Psoas muscle (tissue), 8 donors: ENCODE results near the gene CBLC. TPM values are rescaled to one million over a fixed set of nuclear protein-coding genes. Genes with fewer than 3 reads are reported as not detected.

Experiments
- ATAC-seq, 4 donors: fragments of 200-7000 bp; cut with Tn5 transposase; one replicate each; pipeline ENCODE4 v1.9.1; 2020; ENCODE audit warnings: moderate library complexity in 3 of 4, mild to moderate bottlenecking in 2 of 4
- DNase-seq, 2 donors: peaks; one replicate each; pipeline ENCODE4 v3.0.0-alpha.2; 2020
- H3K27ac ChIP-seq: fragments of 200-600 bp; one replicate; pipeline ENCODE4 v1.8.0; 2022
- H3K27me3 ChIP-seq, 3 donors: fragments of 200-600 bp in 1 of 3; one replicate each; pipeline versions ENCODE4 v1.6.1 to v1.8.0; 2013 to 2022; ENCODE audit warnings: low read length in 2 of 3, mild to moderate bottlenecking in 2 of 3, moderate library complexity in 1 of 3; ENCODE audit not compliant: insufficient read depth in 3 of 3
- H3K36me3 ChIP-seq, 2 donors: fragments of 200-600 bp in 1 of 2; one replicate each; pipeline versions ENCODE4 v1.6.1 to v1.8.0; 2013 to 2022; ENCODE audit warnings: low read depth in 1 of 2, mild to moderate bottlenecking in 1 of 2, moderate library complexity in 1 of 2; ENCODE audit not compliant: insufficient read depth in 1 of 2
- H3K4me1 ChIP-seq: fragments of 200-600 bp; one replicate; pipeline ENCODE4 v1.8.0; 2022
- H3K4me3 ChIP-seq: fragments of 200-600 bp; one replicate; pipeline ENCODE4 v1.8.0; 2022; ENCODE audit warnings: mild to moderate bottlenecking
- H3K9me3 ChIP-seq: fragments of 200-600 bp; one replicate; pipeline ENCODE4 v1.8.0; 2022
- WGBS, 3 donors: extraction: QIAGEN DNeasy Blood & Tissue Kit; methylation state at CpG; one replicate each; pipeline versions ENCODE4 v1.1.6 to v1.1.7; 2013; 5-methylcytosine and 5-hydroxymethylcytosine counted together
- intact Hi-C, 2 donors: fragments of 100-400 bp; cut with DNase I; formaldehyde crosslinking; loops; one replicate each; pipeline versions ENCODE4 v1.11.0 to v1.14.2; 2022
- polyA plus RNA-seq, 3 donors: library from polyadenylated mRNA; stranded (reverse); fragments of 200-250 nt; gene quantifications; one replicate each; pipeline ENCODE4 v1.2.3, GENCODE V29; 2013
- total RNA-seq, 4 donors: library from RNA; stranded (reverse); fragmentation: NEBNext Ultra II Directional in 2 of 4; extraction: Animal tissue kit (Norgen Biotek cat#: 25700) in 2 of 4; gene quantifications; one replicate each; pipeline versions ENCODE4 v1.2.1 to v1.2.4, GENCODE V29; 2021 to 2023
- TF ChIP-seq, protein P1 (sequence below): fragments of 200-600 bp; IDR thresholded peaks from one replicate; pipeline ENCODE4 v1.8.0; 2022; ENCODE audit warnings: antibody characterized with exemption
- donor health status: healthy with polysubstance abuse.
- donor health status: DM: no; HTN: no; CAD: no; lungs with moderate emphysema.
- donor health status: Bipolar disorder and iron deficiency.
- donor health status: healthy.
- donor health status: DM: yes; HTN: yes; CAD: no.
- donor health status: DM: no; HTN: no; CAD: no.
- donor health status: DM: no; HTN: no; CAD: no.
- donor health status: DM: yes; HTN: yes; CAD: no.

CBLC gene
- total and polyA plus RNA-seq, 7 donors = 0.08 to 0.34 TPM; not detected in 5

DNA sequence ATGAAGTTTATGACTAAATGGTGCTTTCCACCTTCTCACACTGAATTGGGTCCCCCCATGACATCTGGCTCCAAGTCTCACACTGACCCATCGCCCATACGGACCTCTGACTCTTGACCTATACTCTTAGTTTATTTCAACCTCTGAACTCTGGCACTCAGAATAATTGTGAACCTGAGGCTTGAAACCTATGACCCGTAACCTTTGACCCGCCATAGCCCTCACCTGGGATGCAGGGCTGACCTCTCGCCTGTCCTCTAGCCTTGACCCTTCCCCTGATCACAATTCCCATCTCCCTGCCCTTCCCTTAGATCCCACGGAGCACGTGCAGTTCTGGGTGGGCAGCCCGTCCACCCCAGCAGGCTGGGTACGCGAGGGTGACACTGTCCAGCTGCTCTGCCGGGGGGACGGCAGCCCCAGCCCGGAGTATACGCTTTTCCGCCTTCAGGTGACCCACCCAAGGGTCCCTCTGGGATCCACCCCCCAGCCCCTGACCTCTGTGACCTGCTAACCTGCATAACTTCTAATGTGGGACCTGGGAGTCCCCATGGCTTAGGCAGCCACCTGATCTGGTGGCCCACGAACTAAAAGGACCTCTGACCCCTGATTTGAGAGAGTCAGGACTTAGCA is 36.3 kb downstream of the CBLC start:
- H3K36me3 ChIP-seq = peaks cover 0 to 18% of the 10 kb centered on the region in 2 donors

DNA sequence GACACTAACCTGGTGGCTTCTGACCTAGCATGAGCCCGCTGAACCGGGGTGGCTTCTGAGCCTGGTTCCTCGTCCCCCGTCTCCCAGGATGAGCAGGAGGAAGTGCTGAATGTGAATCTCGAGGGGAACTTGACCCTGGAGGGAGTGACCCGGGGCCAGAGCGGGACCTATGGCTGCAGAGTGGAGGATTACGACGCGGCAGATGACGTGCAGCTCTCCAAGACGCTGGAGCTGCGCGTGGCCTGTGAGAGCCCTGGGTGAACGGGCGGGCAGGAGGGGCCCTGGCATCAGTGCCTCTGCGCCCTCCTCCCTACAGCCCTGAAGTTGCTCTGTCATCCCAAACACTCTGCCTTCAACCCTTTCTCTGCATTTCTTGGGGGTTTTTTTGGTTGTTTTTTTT is 36.8 kb downstream of the CBLC start:
- peaks cover 6% of the 10 kb centered on the region for H3K4me1 ChIP-seq
- no peak for DNase-seq
- peaks cover 0 to 18% of the 10 kb centered on the region in 2 donors for H3K36me3 ChIP-seq
- H3K27ac ChIP-seq = no peak overlapping the region
- WGBS, 3 donors = 89 to 91% (median 90%) methylated on average over 15 to 17 of the region's 17 CpGs
- intact Hi-C loops = no loop called here
- ATAC-seq = no peak
- H3K9me3 ChIP-seq = no peaks in the 10 kb centered on the region
- H3K4me3 ChIP-seq = no peak overlapping the region
- H3K27me3 ChIP-seq = no peaks in the 10 kb centered on the region
- TF ChIP-seq, protein P1, sequence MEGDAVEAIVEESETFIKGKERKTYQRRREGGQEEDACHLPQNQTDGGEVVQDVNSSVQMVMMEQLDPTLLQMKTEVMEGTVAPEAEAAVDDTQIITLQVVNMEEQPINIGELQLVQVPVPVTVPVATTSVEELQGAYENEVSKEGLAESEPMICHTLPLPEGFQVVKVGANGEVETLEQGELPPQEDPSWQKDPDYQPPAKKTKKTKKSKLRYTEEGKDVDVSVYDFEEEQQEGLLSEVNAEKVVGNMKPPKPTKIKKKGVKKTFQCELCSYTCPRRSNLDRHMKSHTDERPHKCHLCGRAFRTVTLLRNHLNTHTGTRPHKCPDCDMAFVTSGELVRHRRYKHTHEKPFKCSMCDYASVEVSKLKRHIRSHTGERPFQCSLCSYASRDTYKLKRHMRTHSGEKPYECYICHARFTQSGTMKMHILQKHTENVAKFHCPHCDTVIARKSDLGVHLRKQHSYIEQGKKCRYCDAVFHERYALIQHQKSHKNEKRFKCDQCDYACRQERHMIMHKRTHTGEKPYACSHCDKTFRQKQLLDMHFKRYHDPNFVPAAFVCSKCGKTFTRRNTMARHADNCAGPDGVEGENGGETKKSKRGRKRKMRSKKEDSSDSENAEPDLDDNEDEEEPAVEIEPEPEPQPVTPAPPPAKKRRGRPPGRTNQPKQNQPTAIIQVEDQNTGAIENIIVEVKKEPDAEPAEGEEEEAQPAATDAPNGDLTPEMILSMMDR = no peak

More for the DNA sequence above, 36.3 kb downstream of the CBLC start:
- ATAC-seq = no peak
- Histone ChIP-seq H3K9me3 (no peaks in the 10 kb centered on the region), H3K27ac (no peak overlapping the region), H3K4me3 (no peak overlapping the region), H3K4me1 (peaks cover 10% of the 10 kb centered on the region), H3K27me3 (no peaks in the 10 kb centered on the region)
- TF ChIP-seq, protein P1 = no peak
- DNase-seq = no peak
- 91 to 92% (median 92%) methylated on average over 16 of the region's 16 CpGs for WGBS, 3 donors
- intact Hi-C loops = no loop called here

DNA sequence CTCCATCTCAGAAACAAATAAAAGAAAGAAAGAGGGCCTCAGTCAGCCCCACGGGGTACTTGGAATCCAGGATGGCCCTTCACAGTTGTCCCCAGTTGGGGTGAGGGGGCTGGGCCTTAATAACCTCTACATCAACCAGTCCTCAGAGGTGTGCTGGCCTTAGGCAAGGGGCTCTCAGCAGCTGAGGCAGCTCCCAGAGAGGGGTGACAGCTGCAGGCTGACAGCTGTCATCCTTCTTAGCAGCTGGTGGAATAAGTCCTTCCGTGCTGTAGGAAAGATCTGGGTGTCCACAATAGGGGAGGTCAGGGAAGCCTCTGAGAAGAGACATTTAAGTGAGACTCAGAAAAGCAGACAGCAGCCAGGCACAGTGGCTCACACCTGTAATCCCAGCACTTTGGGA is 38.6 kb downstream of the CBLC start:
- ATAC-seq (no peak), DNase-seq (no peak)
- Histone ChIP-seq H3K9me3 (no peaks in the 10 kb centered on the region), H3K36me3 (peaks cover 0 to 18% of the 10 kb centered on the region in 2 donors), H3K4me1 (no peaks in the 10 kb centered on the region), H3K27ac (no peak overlapping the region), H3K27me3 (no peaks in the 10 kb centered on the region), H3K4me3 (no peak overlapping the region)
- TF ChIP-seq, protein P1 = no peak
- WGBS, 3 donors = 43 to 59% (median 46%) methylated on average over 2 of the region's 2 CpGs
- intact Hi-C loops = no loop called here

DNA sequence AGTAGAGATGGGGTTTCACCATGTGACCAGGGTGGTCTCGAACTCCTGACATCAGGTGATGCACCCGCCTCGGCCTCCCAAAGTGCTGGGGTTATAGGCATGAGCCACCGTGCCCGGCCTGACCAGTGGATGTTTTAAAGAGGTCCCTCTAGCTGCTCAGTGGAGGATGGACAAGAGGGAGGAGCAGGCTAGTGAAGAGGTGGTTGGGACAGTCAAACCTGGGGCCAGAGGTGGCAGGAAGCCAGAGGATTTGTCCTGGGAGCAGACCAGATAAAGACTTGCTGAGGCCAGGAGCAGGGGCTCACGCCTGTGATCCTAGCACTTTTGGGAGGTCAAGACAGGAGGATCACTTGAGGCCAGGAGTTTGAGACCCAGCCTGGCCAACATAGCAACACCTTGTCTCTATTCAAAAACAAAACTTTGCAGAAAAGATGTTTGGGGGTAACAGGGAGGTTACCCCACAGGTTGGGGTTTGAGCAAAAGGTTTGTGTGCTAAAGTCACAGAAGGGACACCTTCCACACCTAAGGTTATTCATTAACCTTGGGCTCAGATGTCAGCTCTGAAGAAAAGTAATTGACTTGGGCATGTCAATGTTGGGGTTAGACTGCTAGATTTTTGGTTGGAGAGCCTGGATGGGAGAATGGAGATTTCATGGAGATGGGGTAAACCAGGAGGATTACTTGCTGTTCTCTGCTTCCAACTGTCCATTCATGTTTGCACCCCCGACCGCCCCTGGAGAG is 40.2 kb downstream of the CBLC start:
- WGBS, 3 donors = 92 to 93% (median 93%) methylated on average over 8 of the region's 8 CpGs
- intact Hi-C loops = no loop called here
- no peaks in the 10 kb centered on the region for H3K27me3 ChIP-seq
- H3K36me3 ChIP-seq = peaks cover 0 to 17% of the 10 kb centered on the region in 2 donors
- no peak overlapping the region for H3K4me3 ChIP-seq
- TF ChIP-seq, protein P1 = no peak
- no peak overlapping the region for H3K27ac ChIP-seq
- H3K9me3 ChIP-seq = no peaks in the 10 kb centered on the region
- no peak for DNase-seq
- no peak for ATAC-seq
- H3K4me1 ChIP-seq = no peaks in the 10 kb centered on the region
